ACC112 (cell line): ENCODE results near the gene CRTC3.
A peak's percentile ranks its signal among the peaks of the same experiment; 100 is the strongest.
"Not testable (repeated sequence)": the region's sequence is repeated elsewhere in the genome, so short reads cannot be mapped to it uniquely, and the experiment has no call there.

Source experiments
- H2AFZ ChIP-seq: fragments of 200-600 bp; sonication (generic); one replicate; pipeline ENCODE4 v1.6.0; 2017; ENCODE audit warnings: antibody characterized with exemption, low read length; ENCODE audit not compliant: unreplicated experiment
- H3K27ac ChIP-seq: fragments of 200-600 bp; sonication (generic); 2 replicates; pipeline ENCODE4 v1.5.1; 2014; ENCODE audit warnings: low read depth, mild to moderate bottlenecking, antibody characterized with exemption, low read length, moderate library complexity
- H3K27me3 ChIP-seq: fragments of 200-600 bp; sonication (generic); 2 replicates; pipeline ENCODE4 v1.6.1; 2014; ENCODE audit warnings: mild to moderate bottlenecking, antibody characterized with exemption, low read length, moderate library complexity, mixed read lengths; ENCODE audit not compliant: insufficient read depth
- H3K36me3 ChIP-seq: fragments of 200-600 bp; sonication (generic); 2 replicates; pipeline ENCODE4 v1.6.1; 2016; ENCODE audit warnings: mild to moderate bottlenecking, antibody characterized with exemption, low read length, moderate library complexity, mixed read lengths; ENCODE audit not compliant: insufficient read depth
- H3K4me1 ChIP-seq: fragments of 200-600 bp; sonication (generic); one replicate; pipeline ENCODE4 v1.6.1; 2016; ENCODE audit warnings: low read length, mixed read lengths; ENCODE audit not compliant: insufficient read depth, unreplicated experiment, control insufficient read depth
- H3K4me3 ChIP-seq: fragments of 200-600 bp; sonication (generic); 2 replicates; pipeline ENCODE4 v1.5.1; 2014; ENCODE audit warnings: mild to moderate bottlenecking, low read depth, low read length
- H3K79me2 ChIP-seq: fragments of 200-600 bp; sonication (generic); one replicate; pipeline ENCODE4 v1.6.0; 2016; ENCODE audit warnings: low read length; ENCODE audit not compliant: control insufficient read depth, unreplicated experiment, insufficient read depth

CRTC3 gene

GRCh38 chr15:90496791-90497190, 32.9 kb upstream of the CRTC3 start:
- Histone ChIP-seq H3K27ac (no peak overlapping the region), H3K4me3 (no peak overlapping the region), H3K27me3 (no peaks in the 10 kb centered on the region), H3K4me1 (no peaks in the 10 kb centered on the region), H2AFZ (no peak overlapping the region), H3K36me3 (peaks cover 60% of the 10 kb centered on the region), H3K79me2 (no peaks in the 10 kb centered on the region)

- H3K4me3 ChIP-seq = no peak overlapping the region
- no peak overlapping the region for H2AFZ ChIP-seq
- H3K79me2 ChIP-seq = no peaks in the 10 kb centered on the region
- no peak overlapping the region for H3K27ac ChIP-seq
- no peaks in the 10 kb centered on the region for H3K27me3 ChIP-seq
- H3K4me1 ChIP-seq = no peaks in the 10 kb centered on the region
- H3K36me3 ChIP-seq = peaks cover 59% of the 10 kb centered on the region
Observed at GRCh38 chr15:90497376-90497775, 32.3 kb upstream of the CRTC3 start.

- no peaks in the 10 kb centered on the region for H3K4me1 ChIP-seq
- no peaks in the 10 kb centered on the region for H3K27me3 ChIP-seq
- no peak overlapping the region for H3K27ac ChIP-seq
- H3K4me3 ChIP-seq = no peak overlapping the region
- no peak overlapping the region for H2AFZ ChIP-seq
- no peaks in the 10 kb centered on the region for H3K79me2 ChIP-seq
- H3K36me3 ChIP-seq = peaks cover 56% of the 10 kb centered on the region
Observed at GRCh38 chr15:90497912-90498311, 31.8 kb upstream of the CRTC3 start.

DNA sequence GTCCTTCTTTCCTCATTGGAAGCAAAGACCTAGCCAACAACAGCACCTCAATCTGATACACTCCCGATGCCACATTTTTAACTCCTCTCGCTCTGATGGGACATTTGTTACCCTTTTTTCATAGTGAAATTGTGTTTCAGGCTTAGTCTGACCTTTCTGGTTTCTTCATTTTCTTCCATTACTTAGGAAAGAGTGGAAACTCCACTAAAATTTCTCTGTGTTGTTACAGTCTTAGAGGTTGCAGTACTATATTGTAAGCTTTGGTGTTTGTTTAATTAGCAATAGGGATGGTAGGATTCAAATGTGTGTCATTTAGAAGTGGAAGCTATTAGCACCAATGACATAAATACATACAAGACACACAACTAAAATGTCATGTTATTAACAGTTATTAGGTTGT, 29.6 kb upstream of the CRTC3 start:
- Histone ChIP-seq H3K4me3 (no peak overlapping the region), H3K4me1 (no peaks in the 10 kb centered on the region), H3K36me3 (peaks cover 40% of the 10 kb centered on the region), H3K27ac (no peak overlapping the region), H3K79me2 (no peaks in the 10 kb centered on the region), H2AFZ (no peak overlapping the region), H3K27me3 (no peaks in the 10 kb centered on the region)

GRCh38 chr15:90501898-90502297, 27.8 kb upstream of the CRTC3 start:
- Histone ChIP-seq H3K27me3 (no peaks in the 10 kb centered on the region), H3K79me2 (no peaks in the 10 kb centered on the region), H2AFZ (no peak overlapping the region), H3K4me3 (no peak overlapping the region), H3K27ac (no peak overlapping the region), H3K36me3 (peaks cover 39% of the 10 kb centered on the region), H3K4me1 (no peaks in the 10 kb centered on the region)

- not testable (repeated sequence) for H3K27me3 ChIP-seq, H3K79me2 ChIP-seq, H3K27ac ChIP-seq, H3K4me3 ChIP-seq, H3K36me3 ChIP-seq, H3K4me1 ChIP-seq, H2AFZ ChIP-seq
Observed at GRCh38 chr15:90510781-90511180, 18.9 kb upstream of the CRTC3 start.

- not testable (repeated sequence) for H3K36me3 ChIP-seq, H3K27ac ChIP-seq, H3K79me2 ChIP-seq, H2AFZ ChIP-seq, H3K4me1 ChIP-seq, H3K27me3 ChIP-seq, H3K4me3 ChIP-seq
Observed at GRCh38 chr15:90511211-90511618, 18.5 kb upstream of the CRTC3 start.

- Histone ChIP-seq H3K27ac (no peak overlapping the region), H3K36me3 (no peaks in the 10 kb centered on the region), H3K4me1 (no peaks in the 10 kb centered on the region), H3K79me2 (no peaks in the 10 kb centered on the region), H3K4me3 (no peak overlapping the region), H2AFZ (no peak overlapping the region), H3K27me3 (no peaks in the 10 kb centered on the region)
Observed at GRCh38 chr15:90512276-90512675, 17.4 kb upstream of the CRTC3 start.

DNA sequence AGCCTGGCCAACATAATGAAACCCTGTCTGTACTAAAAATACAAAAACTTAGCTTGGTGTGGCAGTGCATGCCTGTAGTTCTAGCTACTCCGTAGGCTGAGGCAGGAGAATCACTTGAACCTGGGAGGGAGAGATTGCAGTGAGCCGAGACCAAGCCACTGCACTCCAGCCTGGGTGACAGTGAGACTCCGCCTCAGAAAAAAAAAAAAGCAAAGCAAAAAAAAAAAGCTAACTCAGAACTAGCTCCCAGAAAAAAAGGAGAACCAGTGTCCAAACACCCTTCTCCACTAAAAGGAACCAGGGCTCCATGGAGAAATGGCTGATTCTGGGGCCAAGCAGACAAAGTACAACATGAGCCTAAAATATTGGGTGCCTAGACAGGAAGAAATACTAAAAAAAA, 16.7 kb upstream of the CRTC3 start:
- Histone ChIP-seq H3K79me2 (no peaks in the 10 kb centered on the region), H3K36me3 (no peaks in the 10 kb centered on the region), H3K4me1 (no peaks in the 10 kb centered on the region), H3K27me3 (no peaks in the 10 kb centered on the region), H3K27ac (no peak overlapping the region), H2AFZ (no peak overlapping the region), H3K4me3 (no peak overlapping the region)

DNA sequence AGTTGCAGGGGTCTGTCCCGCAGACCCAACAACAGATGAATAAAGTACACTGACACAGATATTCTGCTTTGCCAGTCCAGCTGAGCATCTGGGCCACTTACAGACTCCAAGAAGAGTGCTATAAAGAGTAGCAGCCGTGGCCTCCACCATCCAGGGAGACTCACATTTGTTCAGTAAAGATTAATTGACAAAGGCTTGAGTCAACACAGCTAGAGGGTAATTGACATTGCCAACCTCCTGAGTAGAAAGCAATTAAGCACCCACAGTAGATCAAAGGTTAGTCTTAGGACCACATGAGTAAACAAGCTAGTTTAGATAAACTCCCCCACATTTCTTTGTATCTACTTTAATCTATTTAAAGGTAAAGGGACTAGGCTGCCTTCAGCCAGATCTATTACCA, 16.3 kb upstream of the CRTC3 start:
- H3K27ac ChIP-seq = no peak overlapping the region
- no peak overlapping the region for H3K4me3 ChIP-seq
- H3K4me1 ChIP-seq = no peaks in the 10 kb centered on the region
- H3K36me3 ChIP-seq = no peaks in the 10 kb centered on the region
- no peaks in the 10 kb centered on the region for H3K27me3 ChIP-seq
- no peaks in the 10 kb centered on the region for H3K79me2 ChIP-seq
- H2AFZ ChIP-seq = no peak overlapping the region

DNA sequence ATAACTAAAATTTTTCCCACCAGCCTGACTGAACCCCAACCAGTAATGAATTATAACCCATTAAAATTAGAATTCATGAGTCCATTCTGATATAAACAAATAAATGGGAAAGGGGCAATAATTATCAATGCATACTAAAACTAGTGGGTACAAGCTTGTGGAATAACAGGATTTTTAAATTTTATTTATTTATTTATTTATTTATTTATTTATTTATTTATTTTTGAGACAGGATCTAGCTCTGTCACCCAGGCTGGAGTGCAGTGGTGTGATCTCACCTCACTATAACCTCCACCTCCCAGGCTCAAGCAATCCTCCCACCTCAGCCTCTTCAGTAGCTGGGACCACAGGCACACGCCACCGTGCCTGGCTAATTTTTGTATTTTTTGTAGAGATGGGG, 15.8 kb upstream of the CRTC3 start:
- not testable (repeated sequence) for H3K79me2 ChIP-seq, H3K27ac ChIP-seq, H3K4me3 ChIP-seq, H2AFZ ChIP-seq, H3K27me3 ChIP-seq, H3K4me1 ChIP-seq, H3K36me3 ChIP-seq

- Histone ChIP-seq H2AFZ (no peak overlapping the region), H3K4me1 (peaks cover 3% of the 10 kb centered on the region), H3K27me3 (no peaks in the 10 kb centered on the region), H3K36me3 (no peaks in the 10 kb centered on the region), H3K27ac (peak overlapping the region; percentile 60), H3K4me3 (no peak overlapping the region), H3K79me2 (no peaks in the 10 kb centered on the region)
Observed at GRCh38 chr15:90519688-90520087, 10.0 kb upstream of the CRTC3 start.
